ENCODE data around the gene LIPF.

LIPF gene

DNA sequence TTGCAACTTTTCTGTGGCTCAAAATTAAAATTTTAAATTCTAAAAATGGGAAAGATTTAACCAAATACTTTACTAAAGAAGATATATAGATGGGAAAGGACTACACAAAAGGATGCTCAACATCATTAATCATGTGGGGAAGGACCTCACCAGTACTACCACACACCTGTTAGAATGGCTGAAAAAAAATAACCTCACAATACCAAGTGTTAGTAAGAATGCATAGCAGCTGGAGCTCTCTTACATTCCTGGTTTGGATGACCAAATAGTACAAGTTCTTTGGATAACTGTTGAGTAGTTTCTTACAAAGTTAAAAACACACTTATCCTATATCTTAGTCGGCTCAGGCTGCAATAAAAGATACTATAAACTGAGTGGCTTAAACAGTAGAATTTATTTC is 43.8 kb upstream of the LIPF start (continued):
- TF ChIP-seq, protein P1, sequence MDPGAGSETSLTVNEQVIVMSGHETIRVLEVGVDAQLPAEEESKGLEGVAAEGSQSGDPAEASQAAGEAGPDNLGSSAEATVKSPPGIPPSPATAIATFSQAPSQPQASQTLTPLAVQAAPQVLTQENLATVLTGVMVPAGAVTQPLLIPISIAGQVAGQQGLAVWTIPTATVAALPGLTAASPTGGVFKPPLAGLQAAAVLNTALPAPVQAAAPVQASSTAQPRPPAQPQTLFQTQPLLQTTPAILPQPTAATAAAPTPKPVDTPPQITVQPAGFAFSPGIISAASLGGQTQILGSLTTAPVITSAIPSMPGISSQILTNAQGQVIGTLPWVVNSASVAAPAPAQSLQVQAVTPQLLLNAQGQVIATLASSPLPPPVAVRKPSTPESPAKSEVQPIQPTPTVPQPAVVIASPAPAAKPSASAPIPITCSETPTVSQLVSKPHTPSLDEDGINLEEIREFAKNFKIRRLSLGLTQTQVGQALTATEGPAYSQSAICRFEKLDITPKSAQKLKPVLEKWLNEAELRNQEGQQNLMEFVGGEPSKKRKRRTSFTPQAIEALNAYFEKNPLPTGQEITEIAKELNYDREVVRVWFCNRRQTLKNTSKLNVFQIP (CRISPR knock-in tag; IDR thresholded peaks at IDR 0.05; ENCODE audit: borderline replicate concordance, low read depth), result no peak
- TF ChIP-seq ZFP30 (CRISPR knock-in tag; IDR thresholded peaks at IDR 0.05), result no peak
- TF ChIP-seq OSR1 (CRISPR knock-in tag; IDR thresholded peaks at IDR 0.05), result no peak

DNA sequence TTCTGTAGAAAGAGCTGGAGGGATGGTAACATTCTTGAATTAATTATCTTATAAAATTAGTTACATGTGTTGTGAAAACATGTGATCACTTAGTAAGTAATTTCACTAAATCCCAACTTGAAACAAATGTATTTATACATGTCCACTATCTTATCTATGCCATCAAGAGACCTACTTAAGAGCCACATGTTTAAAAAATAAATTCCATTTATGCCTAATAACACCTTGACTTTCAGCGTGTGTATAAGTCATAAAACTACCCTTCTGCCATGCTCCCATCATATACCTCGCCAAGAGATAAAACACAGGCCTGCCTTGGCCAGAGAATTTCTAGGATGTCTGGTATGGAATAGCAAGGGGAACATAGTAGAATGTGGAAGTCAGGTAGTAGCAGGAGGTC is 40.4 kb upstream of the LIPF start:
- TF ChIP-seq, protein P2, sequence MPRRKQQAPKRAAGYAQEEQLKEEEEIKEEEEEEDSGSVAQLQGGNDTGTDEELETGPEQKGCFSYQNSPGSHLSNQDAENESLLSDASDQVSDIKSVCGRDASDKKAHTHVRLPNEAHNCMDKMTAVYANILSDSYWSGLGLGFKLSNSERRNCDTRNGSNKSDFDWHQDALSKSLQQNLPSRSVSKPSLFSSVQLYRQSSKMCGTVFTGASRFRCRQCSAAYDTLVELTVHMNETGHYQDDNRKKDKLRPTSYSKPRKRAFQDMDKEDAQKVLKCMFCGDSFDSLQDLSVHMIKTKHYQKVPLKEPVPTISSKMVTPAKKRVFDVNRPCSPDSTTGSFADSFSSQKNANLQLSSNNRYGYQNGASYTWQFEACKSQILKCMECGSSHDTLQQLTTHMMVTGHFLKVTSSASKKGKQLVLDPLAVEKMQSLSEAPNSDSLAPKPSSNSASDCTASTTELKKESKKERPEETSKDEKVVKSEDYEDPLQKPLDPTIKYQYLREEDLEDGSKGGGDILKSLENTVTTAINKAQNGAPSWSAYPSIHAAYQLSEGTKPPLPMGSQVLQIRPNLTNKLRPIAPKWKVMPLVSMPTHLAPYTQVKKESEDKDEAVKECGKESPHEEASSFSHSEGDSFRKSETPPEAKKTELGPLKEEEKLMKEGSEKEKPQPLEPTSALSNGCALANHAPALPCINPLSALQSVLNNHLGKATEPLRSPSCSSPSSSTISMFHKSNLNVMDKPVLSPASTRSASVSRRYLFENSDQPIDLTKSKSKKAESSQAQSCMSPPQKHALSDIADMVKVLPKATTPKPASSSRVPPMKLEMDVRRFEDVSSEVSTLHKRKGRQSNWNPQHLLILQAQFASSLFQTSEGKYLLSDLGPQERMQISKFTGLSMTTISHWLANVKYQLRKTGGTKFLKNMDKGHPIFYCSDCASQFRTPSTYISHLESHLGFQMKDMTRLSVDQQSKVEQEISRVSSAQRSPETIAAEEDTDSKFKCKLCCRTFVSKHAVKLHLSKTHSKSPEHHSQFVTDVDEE (CRISPR knock-in tag; IDR thresholded peaks at IDR 0.05), result peak; percentile 91
- TF ChIP-seq, protein P1 (CRISPR knock-in tag; IDR thresholded peaks at IDR 0.05; ENCODE audit: borderline replicate concordance, low read depth), result no peak
- peak; percentile 68 for TF ChIP-seq ZNF70 (CRISPR knock-in tag; IDR thresholded peaks at IDR 0.05)
- no peak for TF ChIP-seq PPARA (CRISPR knock-in tag; IDR thresholded peaks at IDR 0.05; ENCODE audit: borderline replicate concordance)
- TF ChIP-seq, protein P3, sequence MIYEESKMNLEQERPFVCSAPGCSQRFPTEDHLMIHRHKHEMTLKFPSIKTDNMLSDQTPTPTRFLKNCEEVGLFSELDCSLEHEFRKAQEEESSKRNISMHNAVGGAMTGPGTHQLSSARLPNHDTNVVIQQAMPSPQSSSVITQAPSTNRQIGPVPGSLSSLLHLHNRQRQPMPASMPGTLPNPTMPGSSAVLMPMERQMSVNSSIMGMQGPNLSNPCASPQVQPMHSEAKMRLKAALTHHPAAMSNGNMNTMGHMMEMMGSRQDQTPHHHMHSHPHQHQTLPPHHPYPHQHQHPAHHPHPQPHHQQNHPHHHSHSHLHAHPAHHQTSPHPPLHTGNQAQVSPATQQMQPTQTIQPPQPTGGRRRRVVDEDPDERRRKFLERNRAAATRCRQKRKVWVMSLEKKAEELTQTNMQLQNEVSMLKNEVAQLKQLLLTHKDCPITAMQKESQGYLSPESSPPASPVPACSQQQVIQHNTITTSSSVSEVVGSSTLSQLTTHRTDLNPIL (CRISPR knock-in tag; IDR thresholded peaks at IDR 0.05; ENCODE audit: low read depth), result no peak
- no peak for TF ChIP-seq TOX (CRISPR knock-in tag; IDR thresholded peaks at IDR 0.05; ENCODE audit: borderline replicate concordance)
- TF ChIP-seq TCF4 (CRISPR knock-in tag; IDR thresholded peaks at IDR 0.05; ENCODE audit: borderline replicate concordance), result peak; percentile 86
- peak; percentile 64 for TF ChIP-seq ISL1 (CRISPR knock-in tag; IDR thresholded peaks at IDR 0.05)
- ATAC-seq, result 0 out of 3 replicates have a peak, but pooled peaks have one; percentile 28

DNA sequence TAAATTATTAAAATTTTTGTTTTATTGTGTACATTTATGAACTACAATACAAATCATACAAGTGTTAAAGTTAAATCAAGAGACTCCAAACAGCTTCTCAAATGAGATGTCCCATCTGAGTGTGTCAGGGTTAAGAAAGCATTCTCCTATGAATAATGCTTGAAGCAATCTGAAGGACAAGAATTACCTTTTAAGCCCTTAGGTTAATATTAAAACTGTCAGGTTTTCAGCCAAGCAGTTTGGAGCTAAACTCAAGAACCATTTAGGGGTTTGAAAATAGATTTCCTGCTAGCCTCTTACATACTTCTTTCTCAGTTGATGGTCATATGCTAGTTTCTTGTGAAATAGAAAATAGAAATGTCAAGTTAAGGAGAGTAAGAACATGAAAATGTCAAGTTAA is 39.4 kb upstream of the LIPF start:
- TF ChIP-seq ARNTL (CRISPR knock-in tag; IDR thresholded peaks at IDR 0.05; ENCODE audit: borderline replicate concordance, low read depth) (no peak), ZFP3 (CRISPR knock-in tag; IDR thresholded peaks at IDR 0.05) (no peak), ESRRG (CRISPR knock-in tag; IDR thresholded peaks at IDR 0.05) (no peak), ZC3H10 (CRISPR knock-in tag; IDR thresholded peaks at IDR 0.05) (no peak), BACH2 (CRISPR knock-in tag; IDR thresholded peaks at IDR 0.05; ENCODE audit: borderline replicate concordance) (no peak), OSR1 (CRISPR knock-in tag; IDR thresholded peaks at IDR 0.05) (no peak), ZNF565 (CRISPR knock-in tag; conservative IDR thresholded peaks at IDR 0.05; ENCODE audit: low read depth) (no peak), ZFP30 (CRISPR knock-in tag; IDR thresholded peaks at IDR 0.05) (no peak), SNAI2 (CRISPR knock-in tag; IDR thresholded peaks at IDR 0.05) (no peak), ZNF8 (CRISPR knock-in tag; IDR thresholded peaks at IDR 0.05) (no peak), TOX (CRISPR knock-in tag; IDR thresholded peaks at IDR 0.05; ENCODE audit: borderline replicate concordance) (no peak)
- TF ChIP-seq, protein P4, sequence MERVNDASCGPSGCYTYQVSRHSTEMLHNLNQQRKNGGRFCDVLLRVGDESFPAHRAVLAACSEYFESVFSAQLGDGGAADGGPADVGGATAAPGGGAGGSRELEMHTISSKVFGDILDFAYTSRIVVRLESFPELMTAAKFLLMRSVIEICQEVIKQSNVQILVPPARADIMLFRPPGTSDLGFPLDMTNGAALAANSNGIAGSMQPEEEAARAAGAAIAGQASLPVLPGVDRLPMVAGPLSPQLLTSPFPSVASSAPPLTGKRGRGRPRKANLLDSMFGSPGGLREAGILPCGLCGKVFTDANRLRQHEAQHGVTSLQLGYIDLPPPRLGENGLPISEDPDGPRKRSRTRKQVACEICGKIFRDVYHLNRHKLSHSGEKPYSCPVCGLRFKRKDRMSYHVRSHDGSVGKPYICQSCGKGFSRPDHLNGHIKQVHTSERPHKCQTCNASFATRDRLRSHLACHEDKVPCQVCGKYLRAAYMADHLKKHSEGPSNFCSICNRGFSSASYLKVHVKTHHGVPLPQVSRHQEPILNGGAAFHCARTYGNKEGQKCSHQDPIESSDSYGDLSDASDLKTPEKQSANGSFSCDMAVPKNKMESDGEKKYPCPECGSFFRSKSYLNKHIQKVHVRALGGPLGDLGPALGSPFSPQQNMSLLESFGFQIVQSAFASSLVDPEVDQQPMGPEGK (CRISPR knock-in tag; IDR thresholded peaks at IDR 0.05; ENCODE audit: borderline replicate concordance), result no peak
- no peak for ATAC-seq

DNA sequence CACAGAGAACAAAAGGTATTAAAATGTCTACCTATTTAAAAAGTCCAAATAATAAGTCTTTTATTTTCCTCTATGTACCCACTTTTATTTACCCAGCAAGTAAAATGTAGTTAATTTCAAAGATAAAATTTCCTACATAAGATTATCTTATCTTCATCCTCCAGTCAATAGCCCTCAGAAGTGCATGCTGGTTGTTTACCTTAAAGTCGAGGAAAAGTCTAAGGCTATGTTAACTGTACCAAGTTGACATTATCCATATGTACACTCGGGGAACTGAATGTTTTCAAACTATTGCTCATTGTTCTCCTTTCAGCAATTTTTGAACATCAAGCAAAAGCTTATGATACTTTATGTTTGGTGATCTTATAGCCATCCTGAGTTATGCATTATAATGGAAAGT is 24.1 kb upstream of the LIPF start:
- TF ChIP-seq, protein P1 (CRISPR knock-in tag; IDR thresholded peaks at IDR 0.05; ENCODE audit: borderline replicate concordance, low read depth), result no peak
- no peak for TF ChIP-seq TCF4 (CRISPR knock-in tag; IDR thresholded peaks at IDR 0.05; ENCODE audit: borderline replicate concordance)
- no peak for TF ChIP-seq GLIS3 (CRISPR knock-in tag; IDR thresholded peaks at IDR 0.05)
- ATAC-seq, result no peak
